Activated naive CD8-positive, alpha-beta T cell treated with anti-CD3 and anti-CD28 coated beads, Interleukin-2, amount 10 ng/mL, durations not matched to agents 7 days and 5 days (primary cell): ENCODE results near the gene MMP17. TPM values are rescaled to one million over a fixed set of nuclear protein-coding genes. Genes with fewer than 3 reads are reported as not detected.
A peak's percentile ranks its signal among the peaks of the same experiment; 100 is the strongest.

ENCODE experiments used
- ATAC-seq: fragments of 150-1000 bp; cut with Tn5 transposase; one replicate; pipeline ENCODE4 v1.10.0; 2021; ENCODE audit warnings: low read depth, moderate library complexity
- POLR2A ChIA-PET: fragments of 350-600 bp; sonication (Branson Sonifier 250); formaldehyde crosslinking; loops from one replicate; lab custom pipeline; 2021; ENCODE audit warnings: antibody characterized with exemption; lab: Charles Lee
- DNase-seq: peaks from one replicate; pipeline ENCODE4 v3.0.0; 2021
- H3K27ac Mint-ChIP-seq: one replicate; pipeline ENCODE4 v1.8.0; 2022; ENCODE audit warnings: mild to moderate bottlenecking, mixed read lengths
- H3K27me3 Mint-ChIP-seq: one replicate; pipeline ENCODE4 v1.8.0; 2022; ENCODE audit warnings: mild to moderate bottlenecking, moderate library complexity, mixed read lengths
- H3K36me3 Mint-ChIP-seq: one replicate; pipeline ENCODE4 v1.8.0; 2021; ENCODE audit warnings: mild to moderate bottlenecking, mixed read lengths
- H3K4me1 Mint-ChIP-seq: one replicate; pipeline ENCODE4 v1.8.0; 2021; ENCODE audit warnings: mixed read lengths
- H3K4me3 Mint-ChIP-seq: one replicate; pipeline ENCODE4 v1.8.0; 2022; ENCODE audit warnings: mild to moderate bottlenecking, moderate library complexity, mixed read lengths
- H3K9me3 Mint-ChIP-seq: one replicate; pipeline ENCODE4 v1.8.0; 2021; ENCODE audit warnings: mixed read lengths
- total RNA-seq, 2 experiments: library from RNA; stranded (reverse); gene quantifications; one replicate each; pipeline ENCODE4 v1.2.3, GENCODE V29; 2021

MMP17 gene
- total RNA-seq, 2 experiments from 2014 or later: 0.36 to 0.54 TPM

DNA sequence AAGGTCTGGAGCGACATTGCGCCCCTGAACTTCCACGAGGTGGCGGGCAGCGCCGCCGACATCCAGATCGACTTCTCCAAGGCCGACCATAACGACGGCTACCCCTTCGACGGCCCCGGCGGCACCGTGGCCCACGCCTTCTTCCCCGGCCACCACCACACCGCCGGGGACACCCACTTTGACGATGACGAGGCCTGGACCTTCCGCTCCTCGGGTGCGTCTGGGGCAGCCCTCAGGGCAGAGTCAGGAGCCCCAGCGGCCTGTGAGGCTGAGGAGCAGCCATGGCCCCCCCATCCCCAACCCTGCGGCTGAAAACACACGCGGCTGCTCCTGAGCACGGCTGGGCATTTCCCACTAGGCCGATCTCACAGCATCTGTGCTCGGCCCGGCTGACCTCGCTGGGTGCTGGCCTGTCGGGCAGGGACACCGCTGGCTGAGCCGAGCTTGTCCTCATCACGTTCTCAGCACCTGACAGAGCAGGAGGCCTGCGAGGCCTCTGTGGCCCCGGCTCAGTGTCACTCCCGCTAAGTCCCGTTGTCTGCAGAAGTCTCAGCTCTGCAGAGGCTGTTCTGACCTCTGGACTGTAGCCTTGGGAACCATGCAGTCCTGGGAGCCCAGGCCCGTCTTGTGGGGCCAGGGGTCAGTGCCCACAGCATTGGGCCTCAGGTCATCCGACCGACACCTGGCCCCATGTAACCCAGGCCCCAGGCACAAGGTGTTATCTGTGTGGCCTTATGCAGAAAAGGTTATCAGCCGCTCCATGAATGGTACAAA lies 12.6 kb downstream of the MMP17 start:
- no peaks in the 10 kb centered on the region for H3K36me3 Mint-ChIP-seq
- no peak for ATAC-seq
- H3K27me3 Mint-ChIP-seq: no peaks in the 10 kb centered on the region
- H3K4me3 Mint-ChIP-seq: no peak overlapping the region
- H3K9me3 Mint-ChIP-seq: no peaks in the 10 kb centered on the region
- no peak overlapping the region for H3K27ac Mint-ChIP-seq
- H3K4me1 Mint-ChIP-seq: no peaks in the 10 kb centered on the region
- POLR2A ChIA-PET: no interaction called here
- DNase-seq: no peak

DNA sequence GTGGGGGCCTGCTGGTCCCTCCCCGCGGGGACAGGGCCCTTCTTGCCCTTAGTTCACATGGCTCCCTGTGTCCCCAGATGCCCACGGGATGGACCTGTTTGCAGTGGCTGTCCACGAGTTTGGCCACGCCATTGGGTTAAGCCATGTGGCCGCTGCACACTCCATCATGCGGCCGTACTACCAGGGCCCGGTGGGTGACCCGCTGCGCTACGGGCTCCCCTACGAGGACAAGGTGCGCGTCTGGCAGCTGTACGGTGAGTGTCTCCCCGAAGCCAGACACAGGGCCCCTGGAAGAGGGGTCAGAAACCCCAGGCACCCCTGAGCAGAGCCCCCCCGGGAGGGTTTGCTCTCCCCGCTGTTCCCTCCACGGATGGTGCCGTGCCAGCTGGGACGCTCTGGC lies 13.4 kb downstream of the MMP17 start:
- Mint-ChIP-seq H3K27ac (no peak overlapping the region), H3K4me3 (no peak overlapping the region), H3K9me3 (no peaks in the 10 kb centered on the region), H3K4me1 (no peaks in the 10 kb centered on the region), H3K27me3 (no peaks in the 10 kb centered on the region), H3K36me3 (no peaks in the 10 kb centered on the region)
- POLR2A ChIA-PET: no interaction called here
- DNase-seq: no peak
- no peak for ATAC-seq

DNA sequence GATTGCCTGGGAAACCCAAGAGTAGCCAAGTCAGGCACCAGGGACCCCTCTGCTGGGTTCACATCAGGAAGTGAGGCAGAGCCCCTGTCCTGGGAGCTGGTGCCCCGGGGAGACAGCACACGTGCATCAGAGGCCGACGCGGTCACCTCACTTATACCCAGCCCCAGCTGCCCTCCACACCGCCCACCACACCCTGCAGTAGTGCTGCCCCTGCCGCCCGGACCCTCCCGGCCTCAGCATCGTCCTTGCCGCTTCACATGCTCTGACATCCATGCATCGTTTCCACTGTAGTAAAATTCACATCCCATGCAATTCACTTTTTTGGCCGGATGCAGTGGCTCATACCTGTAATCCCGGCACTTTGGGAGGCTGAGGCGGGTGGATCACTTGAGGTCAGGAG lies 14.0 kb downstream of the MMP17 start:
- H3K9me3 Mint-ChIP-seq: no peaks in the 10 kb centered on the region
- H3K27me3 Mint-ChIP-seq: no peaks in the 10 kb centered on the region
- no peak overlapping the region for H3K27ac Mint-ChIP-seq
- DNase-seq: no peak
- H3K4me1 Mint-ChIP-seq: no peaks in the 10 kb centered on the region
- no peak overlapping the region for H3K4me3 Mint-ChIP-seq
- ATAC-seq: no peak
- POLR2A ChIA-PET: no interaction called here
- no peaks in the 10 kb centered on the region for H3K36me3 Mint-ChIP-seq

DNA sequence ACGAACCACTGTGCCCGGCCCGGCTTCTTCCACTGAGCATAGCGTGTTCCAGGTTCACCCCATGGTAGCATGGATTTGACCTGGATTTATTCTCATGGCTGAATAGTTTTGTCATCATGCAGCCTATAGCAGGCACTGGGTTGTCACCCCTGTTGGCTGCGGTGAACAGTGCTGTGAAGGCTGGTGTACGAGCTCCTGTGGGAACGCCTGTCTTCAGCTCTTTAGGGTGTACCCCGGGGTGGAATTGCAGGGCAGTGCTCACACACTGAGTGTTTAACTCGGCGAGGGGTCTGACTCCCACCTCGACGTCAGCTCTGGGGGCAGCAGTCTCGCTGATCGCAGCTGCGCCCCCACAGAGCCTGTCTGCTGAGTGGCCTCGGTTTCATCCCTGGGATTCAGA lies 15.3 kb downstream of the MMP17 start:
- DNase-seq: no peak
- no peak overlapping the region for H3K4me3 Mint-ChIP-seq
- no peaks in the 10 kb centered on the region for H3K9me3 Mint-ChIP-seq
- POLR2A ChIA-PET: no interaction called here
- ATAC-seq: no peak
- H3K27me3 Mint-ChIP-seq: no peaks in the 10 kb centered on the region
- no peaks in the 10 kb centered on the region for H3K4me1 Mint-ChIP-seq
- no peaks in the 10 kb centered on the region for H3K36me3 Mint-ChIP-seq
- H3K27ac Mint-ChIP-seq: no peak overlapping the region

DNA sequence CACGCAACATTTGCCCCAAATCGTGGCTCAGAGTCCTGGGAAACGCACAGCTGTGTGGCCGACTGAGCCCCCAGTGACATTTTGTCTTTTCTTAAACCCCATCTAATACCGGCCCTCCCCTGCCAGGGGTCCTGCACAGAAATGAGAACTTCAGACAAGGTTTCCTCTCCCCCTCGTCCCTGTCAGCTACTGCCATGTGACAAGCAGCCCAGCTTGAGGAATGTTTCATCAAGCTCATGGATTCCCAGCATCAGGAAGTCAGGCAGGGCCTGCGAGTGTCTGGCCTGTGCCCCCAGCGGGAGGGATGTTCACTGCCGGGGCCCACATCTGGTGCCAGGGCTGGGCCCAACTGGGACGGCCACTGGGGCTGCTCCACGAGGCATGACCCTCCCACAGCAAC lies 15.9 kb downstream of the MMP17 start:
- ATAC-seq: no peak
- no peak overlapping the region for H3K27ac Mint-ChIP-seq
- POLR2A ChIA-PET: no interaction called here

DNA sequence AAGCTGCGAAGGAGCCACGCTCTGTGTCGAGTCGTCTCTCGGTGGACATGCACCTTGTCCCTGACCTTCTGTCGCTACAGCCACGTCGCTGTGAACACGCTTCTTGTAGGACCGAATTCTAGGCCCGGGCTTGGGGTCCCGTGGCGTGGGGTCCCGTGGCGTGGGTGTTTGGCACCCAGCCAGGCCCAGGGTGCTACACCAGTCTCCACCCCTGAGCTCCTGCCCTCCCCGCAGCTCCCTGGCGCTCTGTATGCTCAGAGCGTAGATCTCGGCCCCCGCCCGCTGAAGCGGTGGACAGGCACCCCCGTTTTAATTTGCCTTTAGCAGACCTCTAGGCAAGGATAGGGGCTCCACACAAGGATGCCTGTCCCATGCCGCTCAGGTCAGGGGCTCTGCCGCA lies 16.5 kb downstream of the MMP17 start:
- POLR2A ChIA-PET: no interaction called here
- ATAC-seq: no peak
- DNase-seq: no peak
- Mint-ChIP-seq H3K27me3 (no peaks in the 10 kb centered on the region), H3K36me3 (no peaks in the 10 kb centered on the region), H3K4me3 (no peak overlapping the region), H3K9me3 (no peaks in the 10 kb centered on the region), H3K4me1 (no peaks in the 10 kb centered on the region), H3K27ac (no peak overlapping the region)

More for the DNA sequence above, 15.9 kb downstream of the MMP17 start:
- Mint-ChIP-seq H3K4me1 (no peaks in the 10 kb centered on the region), H3K36me3 (no peaks in the 10 kb centered on the region), H3K4me3 (no peak overlapping the region), H3K9me3 (no peaks in the 10 kb centered on the region), H3K27me3 (no peaks in the 10 kb centered on the region)
- DNase-seq: no peak

DNA sequence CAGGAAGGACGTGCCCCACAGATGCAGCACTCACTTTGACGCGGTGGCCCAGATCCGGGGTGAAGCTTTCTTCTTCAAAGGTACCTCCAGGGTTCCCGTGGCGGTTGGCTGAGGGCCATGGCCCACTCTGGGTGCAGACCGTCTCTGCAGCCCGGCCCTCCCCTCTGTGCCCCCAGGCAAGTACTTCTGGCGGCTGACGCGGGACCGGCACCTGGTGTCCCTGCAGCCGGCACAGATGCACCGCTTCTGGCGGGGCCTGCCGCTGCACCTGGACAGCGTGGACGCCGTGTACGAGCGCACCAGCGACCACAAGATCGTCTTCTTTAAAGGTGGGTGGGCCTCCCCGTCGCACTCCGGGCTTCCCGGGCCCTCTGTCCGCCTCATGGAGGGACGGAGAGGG lies 16.9 kb downstream of the MMP17 start:
- ATAC-seq: no peak
- Mint-ChIP-seq H3K27ac (no peak overlapping the region), H3K27me3 (no peaks in the 10 kb centered on the region), H3K36me3 (no peaks in the 10 kb centered on the region), H3K9me3 (no peaks in the 10 kb centered on the region), H3K4me1 (no peaks in the 10 kb centered on the region), H3K4me3 (no peak overlapping the region)
- DNase-seq: no peak
- POLR2A ChIA-PET: no interaction called here

DNA sequence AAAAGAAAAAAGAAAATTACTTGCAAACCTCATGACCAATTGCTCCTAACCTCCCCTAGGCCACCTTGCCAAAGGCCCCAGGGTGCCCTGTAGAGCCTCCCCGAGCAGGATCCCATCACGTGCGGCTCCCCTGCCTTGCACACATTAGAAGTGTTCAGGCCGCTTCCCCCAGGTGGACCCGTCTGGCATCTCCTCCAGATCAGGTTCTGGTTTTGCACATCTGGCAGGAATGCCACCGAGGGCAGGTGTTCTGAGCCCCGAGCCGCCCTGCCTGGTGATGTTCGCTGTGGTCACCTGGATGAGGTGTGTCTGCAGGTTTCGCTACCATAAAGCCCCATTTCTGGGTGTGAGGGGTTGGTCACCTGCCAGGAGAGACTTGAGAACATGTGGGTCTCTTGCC lies 19.3 kb downstream of the MMP17 start:
- ATAC-seq: no peak
- H3K27ac Mint-ChIP-seq: no peak overlapping the region
- POLR2A ChIA-PET: no interaction called here
- H3K27me3 Mint-ChIP-seq: no peaks in the 10 kb centered on the region
- no peak overlapping the region for H3K4me3 Mint-ChIP-seq
- no peaks in the 10 kb centered on the region for H3K36me3 Mint-ChIP-seq
- no peaks in the 10 kb centered on the region for H3K9me3 Mint-ChIP-seq
- no peak for DNase-seq
- no peaks in the 10 kb centered on the region for H3K4me1 Mint-ChIP-seq

DNA sequence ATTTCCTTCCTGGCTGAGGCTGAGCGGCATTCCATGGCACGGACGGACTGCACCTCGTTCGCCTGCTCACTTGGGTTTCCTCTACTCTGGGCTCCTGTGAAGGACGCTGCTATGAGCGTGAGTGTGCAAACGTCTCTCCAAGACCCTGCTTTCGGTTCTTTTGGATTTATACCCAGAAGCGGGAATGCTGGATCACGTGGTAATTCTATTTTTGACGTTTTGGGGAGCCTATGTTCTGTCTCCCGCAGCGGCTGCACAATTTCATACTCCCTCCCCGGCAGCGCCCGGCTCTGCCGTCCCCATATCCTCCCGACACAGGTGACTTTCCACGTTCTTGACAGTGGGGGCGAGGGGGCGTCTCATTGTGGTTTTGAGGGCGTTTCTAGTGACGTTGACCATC lies 20.6 kb downstream of the MMP17 start:
- DNase-seq: no peak

DNA sequence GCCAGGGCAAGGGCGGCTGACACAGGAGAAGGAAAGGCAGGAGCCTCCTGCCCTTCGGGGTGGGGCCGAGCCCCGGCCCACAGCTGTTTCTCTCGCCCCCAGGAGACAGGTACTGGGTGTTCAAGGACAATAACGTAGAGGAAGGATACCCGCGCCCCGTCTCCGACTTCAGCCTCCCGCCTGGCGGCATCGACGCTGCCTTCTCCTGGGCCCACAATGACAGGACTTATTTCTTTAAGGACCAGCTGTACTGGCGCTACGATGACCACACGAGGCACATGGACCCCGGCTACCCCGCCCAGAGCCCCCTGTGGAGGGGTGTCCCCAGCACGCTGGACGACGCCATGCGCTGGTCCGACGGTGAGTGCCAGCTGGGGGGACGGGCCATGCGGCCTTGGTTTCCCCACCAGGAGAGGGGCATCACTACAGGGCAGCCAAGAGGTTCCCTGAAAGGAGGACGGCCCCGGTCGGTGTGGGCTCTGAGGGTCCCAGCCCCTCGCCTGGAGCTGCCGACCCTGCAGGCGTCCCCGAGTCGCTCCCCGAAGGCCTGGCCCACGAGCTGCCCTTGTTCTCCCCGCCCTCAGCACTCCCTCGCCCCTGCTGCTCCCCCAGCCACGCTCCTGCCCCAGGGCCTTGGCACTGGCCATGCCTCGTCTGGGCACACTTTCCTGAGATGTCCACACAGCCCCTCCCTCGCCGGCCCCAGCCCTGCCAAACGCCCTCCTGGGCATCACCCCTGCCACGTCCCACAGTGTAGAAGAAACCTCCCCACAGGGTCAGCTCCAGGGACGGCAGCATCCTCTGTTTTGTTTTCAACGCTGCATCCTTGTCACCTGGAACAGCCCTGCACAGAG lies 21.7 kb downstream of the MMP17 start:
- no peak overlapping the region for H3K4me3 Mint-ChIP-seq
- H3K36me3 Mint-ChIP-seq: no peaks in the 10 kb centered on the region
- no peak overlapping the region for H3K27ac Mint-ChIP-seq
- POLR2A ChIA-PET: no interaction called here
- ATAC-seq: no peak
- H3K4me1 Mint-ChIP-seq: no peaks in the 10 kb centered on the region
- H3K9me3 Mint-ChIP-seq: no peaks in the 10 kb centered on the region
- H3K27me3 Mint-ChIP-seq: no peaks in the 10 kb centered on the region
- no peak for DNase-seq

More for the DNA sequence above, 20.6 kb downstream of the MMP17 start:
- H3K27ac Mint-ChIP-seq: no peak overlapping the region
- POLR2A ChIA-PET: no interaction called here
- H3K36me3 Mint-ChIP-seq: no peaks in the 10 kb centered on the region
- H3K4me3 Mint-ChIP-seq: no peak overlapping the region
- ATAC-seq: no peak
- no peaks in the 10 kb centered on the region for H3K9me3 Mint-ChIP-seq
- H3K4me1 Mint-ChIP-seq: no peaks in the 10 kb centered on the region
- H3K27me3 Mint-ChIP-seq: no peaks in the 10 kb centered on the region

DNA sequence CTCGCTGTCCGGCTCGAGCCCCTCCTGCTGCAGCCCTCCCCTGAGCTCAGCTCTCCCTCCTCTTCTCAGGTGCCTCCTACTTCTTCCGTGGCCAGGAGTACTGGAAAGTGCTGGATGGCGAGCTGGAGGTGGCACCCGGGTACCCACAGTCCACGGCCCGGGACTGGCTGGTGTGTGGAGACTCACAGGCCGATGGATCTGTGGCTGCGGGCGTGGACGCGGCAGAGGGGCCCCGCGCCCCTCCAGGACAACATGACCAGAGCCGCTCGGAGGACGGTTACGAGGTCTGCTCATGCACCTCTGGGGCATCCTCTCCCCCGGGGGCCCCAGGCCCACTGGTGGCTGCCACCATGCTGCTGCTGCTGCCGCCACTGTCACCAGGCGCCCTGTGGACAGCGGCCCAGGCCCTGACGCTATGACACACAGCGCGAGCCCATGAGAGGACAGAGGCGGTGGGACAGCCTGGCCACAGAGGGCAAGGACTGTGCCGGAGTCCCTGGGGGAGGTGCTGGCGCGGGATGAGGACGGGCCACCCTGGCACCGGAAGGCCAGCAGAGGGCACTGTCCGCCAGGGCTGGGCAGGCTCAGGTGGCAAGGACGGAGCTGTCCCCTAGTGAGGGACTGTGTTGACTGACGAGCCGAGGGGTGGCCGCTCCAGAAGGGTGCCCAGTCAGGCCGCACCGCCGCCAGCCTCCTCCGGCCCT lies 22.8 kb downstream of the MMP17 start:
- ATAC-seq: no peak
- Mint-ChIP-seq H3K27ac (no peak overlapping the region), H3K36me3 (no peaks in the 10 kb centered on the region), H3K9me3 (no peaks in the 10 kb centered on the region), H3K27me3 (no peaks in the 10 kb centered on the region), H3K4me1 (no peaks in the 10 kb centered on the region), H3K4me3 (no peak overlapping the region)
- DNase-seq: peak; percentile 49
- POLR2A ChIA-PET: no interaction called here

DNA sequence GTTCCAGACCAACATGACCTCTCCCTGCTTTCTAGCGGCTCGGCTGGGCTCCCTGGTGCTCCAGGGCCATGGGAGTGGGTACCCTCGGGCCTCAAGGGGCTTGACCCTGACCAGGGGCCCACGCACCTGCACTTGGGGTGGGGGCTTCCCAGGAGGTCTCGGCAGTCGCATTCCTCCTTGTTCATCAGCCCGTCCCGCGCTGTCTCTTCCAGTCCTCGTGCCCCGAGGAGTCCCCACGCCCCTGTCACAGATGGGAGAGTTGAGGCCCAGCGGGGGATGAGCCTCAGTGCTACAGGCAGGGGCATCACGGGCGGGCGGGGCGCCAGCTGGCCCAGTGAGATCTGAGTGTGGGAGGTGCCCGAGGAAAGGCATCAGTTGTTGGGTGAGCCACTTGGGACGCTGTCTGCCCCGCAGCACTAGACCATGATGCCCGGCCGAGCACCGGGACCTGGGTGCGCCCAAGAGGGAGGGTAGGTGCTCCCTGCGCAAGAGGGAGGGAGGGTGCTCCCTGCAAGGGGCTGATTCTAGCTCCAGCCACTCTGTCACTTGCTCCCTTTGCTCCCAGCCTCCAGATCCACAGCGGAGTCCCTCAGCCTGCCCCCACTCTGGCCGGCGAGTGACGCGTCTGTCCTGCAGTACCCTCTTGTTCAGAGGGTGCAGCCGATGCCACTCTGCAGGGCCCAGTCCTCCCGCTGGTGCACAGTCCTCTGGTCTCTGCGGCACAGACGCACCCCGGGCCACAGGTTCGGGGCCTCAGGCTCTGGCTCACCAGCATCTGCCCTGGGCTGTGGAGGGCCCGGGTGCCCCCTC lies 23.8 kb downstream of the MMP17 start:
- no peaks in the 10 kb centered on the region for H3K4me1 Mint-ChIP-seq
- H3K36me3 Mint-ChIP-seq: no peaks in the 10 kb centered on the region
- H3K27ac Mint-ChIP-seq: no peak overlapping the region
- no peak overlapping the region for H3K4me3 Mint-ChIP-seq
- ATAC-seq: peak; percentile 17
- POLR2A ChIA-PET: no interaction called here
- no peaks in the 10 kb centered on the region for H3K27me3 Mint-ChIP-seq
- DNase-seq: peak; percentile 33
- no peaks in the 10 kb centered on the region for H3K9me3 Mint-ChIP-seq
